ENCODE data around the gene HDAC4. TPM values are rescaled to one million over a fixed set of nuclear protein-coding genes. Genes with fewer than 3 reads are reported as not detected.

The HDAC4 gene
- total and polyA plus RNA-seq, 2 donors from 2014 or later, result 2.2 to 56.8 TPM

DNA sequence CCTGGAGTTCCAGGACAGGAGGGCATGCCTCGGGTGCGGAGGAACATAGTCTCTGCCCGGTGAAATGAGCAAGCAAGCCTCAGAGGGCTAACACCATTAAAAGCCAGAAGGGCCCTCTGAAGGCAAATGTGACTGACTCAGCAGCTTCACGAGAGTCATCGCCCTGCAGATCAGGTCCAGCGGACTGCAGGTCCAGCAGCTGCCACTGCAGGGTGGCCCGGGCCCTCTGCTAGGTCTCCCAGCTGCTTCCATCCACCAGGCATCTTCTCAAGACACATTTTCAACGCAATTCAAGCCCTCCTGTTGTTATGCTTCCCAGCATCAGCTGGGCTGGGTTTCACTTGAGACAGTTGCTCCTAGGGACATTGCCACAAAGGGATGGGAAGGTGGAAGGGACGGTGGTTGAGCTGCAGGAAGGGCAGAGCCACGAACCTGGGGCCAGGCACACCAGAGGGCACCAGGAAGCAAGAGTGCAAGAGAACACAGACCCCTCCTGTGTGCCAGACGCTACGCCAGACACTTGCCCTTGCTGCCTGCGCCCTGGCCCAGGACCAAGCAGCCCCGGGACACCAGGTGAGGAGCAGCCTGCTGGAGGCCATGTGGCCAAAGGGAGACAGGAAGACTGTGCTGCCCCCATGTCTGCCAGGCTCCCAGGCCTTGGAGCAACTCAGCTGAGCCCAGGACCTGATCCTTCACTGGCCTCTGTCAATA, 173.0 kb downstream of the HDAC4 start:
- DNase-seq (no peak), FAIRE-seq (no peak)
- H3K36me3 ChIP-seq (ENCODE audit: control insufficient read depth in 2 of 3, insufficient read depth in 3 of 3, low read length in 3 of 3), result no peaks in the 10 kb centered on the region
- intact Hi-C loops (cut with DNase I), result no loop called here
- peaks cover 0 to 26% (median 13%) of the 10 kb centered on the region in 3 donors for H3K4me1 ChIP-seq (ENCODE audit: control insufficient read depth in 2 of 3, insufficient read depth in 2 of 3, low read depth in 1 of 3, low read length in 3 of 3)
- TF ChIP-seq, protein P1, sequence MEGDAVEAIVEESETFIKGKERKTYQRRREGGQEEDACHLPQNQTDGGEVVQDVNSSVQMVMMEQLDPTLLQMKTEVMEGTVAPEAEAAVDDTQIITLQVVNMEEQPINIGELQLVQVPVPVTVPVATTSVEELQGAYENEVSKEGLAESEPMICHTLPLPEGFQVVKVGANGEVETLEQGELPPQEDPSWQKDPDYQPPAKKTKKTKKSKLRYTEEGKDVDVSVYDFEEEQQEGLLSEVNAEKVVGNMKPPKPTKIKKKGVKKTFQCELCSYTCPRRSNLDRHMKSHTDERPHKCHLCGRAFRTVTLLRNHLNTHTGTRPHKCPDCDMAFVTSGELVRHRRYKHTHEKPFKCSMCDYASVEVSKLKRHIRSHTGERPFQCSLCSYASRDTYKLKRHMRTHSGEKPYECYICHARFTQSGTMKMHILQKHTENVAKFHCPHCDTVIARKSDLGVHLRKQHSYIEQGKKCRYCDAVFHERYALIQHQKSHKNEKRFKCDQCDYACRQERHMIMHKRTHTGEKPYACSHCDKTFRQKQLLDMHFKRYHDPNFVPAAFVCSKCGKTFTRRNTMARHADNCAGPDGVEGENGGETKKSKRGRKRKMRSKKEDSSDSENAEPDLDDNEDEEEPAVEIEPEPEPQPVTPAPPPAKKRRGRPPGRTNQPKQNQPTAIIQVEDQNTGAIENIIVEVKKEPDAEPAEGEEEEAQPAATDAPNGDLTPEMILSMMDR (IDR thresholded peaks at IDR 0.05; ENCODE audit: borderline replicate concordance, extremely low read depth, insufficient read depth), result no peak
- H3K9me3 ChIP-seq (ENCODE audit: control insufficient read depth in 2 of 3, insufficient read depth in 1 of 3, low read length in 3 of 3), result no peaks in the 10 kb centered on the region
- H3K4me3 ChIP-seq (ENCODE audit: low read length in 3 of 3), result no peak overlapping the region
- H3K9ac ChIP-seq (ENCODE audit: low read length in 3 of 3), result no peak overlapping the region
- no peaks in the 10 kb centered on the region for H3K27me3 ChIP-seq (ENCODE audit: control insufficient read depth, insufficient read depth, low read length)
- no peak overlapping the region for H3K27ac ChIP-seq (ENCODE audit: low read depth in 2 of 2, low read length in 2 of 2)

DNA sequence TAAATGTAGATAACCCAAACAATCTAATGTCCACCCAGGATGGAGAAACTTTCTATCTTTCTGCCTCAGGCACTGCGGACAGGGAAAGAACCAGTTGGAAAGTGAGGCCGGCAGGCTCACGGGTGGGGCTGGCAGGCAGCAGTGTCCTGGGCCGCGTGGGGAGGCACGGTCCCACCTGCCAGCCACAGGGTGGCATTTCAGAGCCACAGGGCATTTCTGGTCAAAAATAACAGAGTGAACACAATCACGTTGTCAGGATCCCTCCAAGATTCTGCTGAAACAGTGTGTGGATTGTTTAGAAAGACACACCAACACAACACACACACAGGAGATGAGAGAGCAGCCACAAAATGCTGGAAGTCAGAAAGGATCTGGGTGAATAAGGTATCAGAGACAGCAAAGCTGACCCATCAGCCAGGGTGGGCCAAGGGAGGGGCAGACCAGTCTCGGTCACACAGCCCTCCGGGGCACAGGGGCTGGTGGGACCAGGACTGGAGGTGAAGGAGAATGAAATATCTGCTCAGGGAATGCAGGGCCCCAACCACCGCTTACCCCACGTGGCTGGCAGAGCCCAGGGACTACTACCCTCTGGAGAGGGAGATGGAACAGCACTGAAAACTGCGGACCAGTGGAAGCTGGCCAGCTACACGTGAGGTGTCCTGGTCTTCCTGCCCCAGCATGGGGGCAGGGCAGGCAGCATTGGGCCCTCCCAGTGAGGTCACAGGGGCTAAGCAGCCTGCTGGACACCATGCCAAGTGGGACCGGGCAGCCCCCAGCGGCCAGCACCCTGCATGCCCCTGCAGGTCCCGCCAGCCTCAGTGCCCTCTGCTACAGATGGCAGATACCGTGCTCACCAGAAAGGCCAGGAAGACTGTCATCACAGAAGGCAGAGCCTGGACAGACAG, 173.9 kb downstream of the HDAC4 start:
- DNase-seq (no peak), FAIRE-seq (no peak)
- Histone ChIP-seq H3K9me3 (ENCODE audit: control insufficient read depth in 2 of 3, insufficient read depth in 1 of 3, low read length in 3 of 3) (no peaks in the 10 kb centered on the region), H3K36me3 (ENCODE audit: control insufficient read depth in 2 of 3, insufficient read depth in 3 of 3, low read length in 3 of 3) (no peaks in the 10 kb centered on the region), H3K4me3 (ENCODE audit: low read length in 3 of 3) (no peak overlapping the region), H3K27ac (ENCODE audit: low read depth in 2 of 2, low read length in 2 of 2) (no peak overlapping the region), H3K27me3 (ENCODE audit: control insufficient read depth, insufficient read depth, low read length) (no peaks in the 10 kb centered on the region), H3K9ac (ENCODE audit: low read length in 3 of 3) (no peak overlapping the region), H3K4me1 (ENCODE audit: control insufficient read depth in 2 of 3, insufficient read depth in 2 of 3, low read depth in 1 of 3, low read length in 3 of 3) (peaks cover 0 to 31% (median 20%) of the 10 kb centered on the region in 3 donors)
- TF ChIP-seq, protein P1 (IDR thresholded peaks at IDR 0.05; ENCODE audit: borderline replicate concordance, extremely low read depth, insufficient read depth), result no peak
- intact Hi-C loops (cut with DNase I), result no loop called here

DNA sequence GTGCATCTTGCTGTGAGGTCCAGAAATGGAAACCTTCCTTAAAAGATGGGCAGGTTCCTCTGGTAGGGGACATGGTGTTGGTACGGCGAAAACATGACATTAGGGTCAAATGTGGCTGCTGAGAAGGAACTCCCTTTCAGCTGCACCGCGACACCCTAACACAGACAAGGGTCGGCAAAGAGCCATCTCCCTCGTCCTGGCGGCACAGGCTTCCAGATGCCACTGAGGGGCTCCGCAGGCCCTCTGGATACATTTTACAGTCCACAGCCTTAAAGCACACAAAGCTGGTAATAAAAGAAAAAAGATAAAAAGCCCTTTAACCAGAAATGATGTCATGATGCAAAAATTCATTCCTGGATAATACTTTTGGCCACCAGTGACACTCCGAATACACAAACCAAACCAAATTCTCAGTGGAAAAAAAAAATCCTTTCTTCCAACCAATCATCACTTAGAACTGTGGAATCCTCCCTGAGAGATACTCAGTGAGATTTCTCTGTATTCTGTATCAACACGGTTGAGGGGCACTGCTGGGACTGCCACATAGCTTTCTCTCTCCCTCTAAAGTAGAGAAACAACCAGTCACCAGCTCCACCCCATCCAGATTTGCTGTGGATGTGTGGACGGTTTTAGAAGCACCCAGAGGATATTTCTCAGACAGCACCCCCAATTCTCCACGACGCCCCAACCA, 174.8 kb downstream of the HDAC4 start:
- H3K36me3 ChIP-seq (ENCODE audit: control insufficient read depth in 2 of 3, insufficient read depth in 3 of 3, low read length in 3 of 3), result no peaks in the 10 kb centered on the region
- intact Hi-C loops (cut with DNase I), result no loop called here
- TF ChIP-seq, protein P1 (IDR thresholded peaks at IDR 0.05; ENCODE audit: borderline replicate concordance, extremely low read depth, insufficient read depth), result no peak
- H3K4me3 ChIP-seq (ENCODE audit: low read length in 3 of 3), result no peak overlapping the region
- no peak for DNase-seq
- H3K27ac ChIP-seq (ENCODE audit: low read depth in 2 of 2, low read length in 2 of 2), result no peak overlapping the region
- no peak for FAIRE-seq
- H3K9me3 ChIP-seq (ENCODE audit: control insufficient read depth in 2 of 3, insufficient read depth in 1 of 3, low read length in 3 of 3), result no peaks in the 10 kb centered on the region
- no peaks in the 10 kb centered on the region for H3K27me3 ChIP-seq (ENCODE audit: control insufficient read depth, insufficient read depth, low read length)
- peaks cover 0 to 37% (median 28%) of the 10 kb centered on the region in 3 donors for H3K4me1 ChIP-seq (ENCODE audit: control insufficient read depth in 2 of 3, insufficient read depth in 2 of 3, low read depth in 1 of 3, low read length in 3 of 3)
- no peak overlapping the region for H3K9ac ChIP-seq (ENCODE audit: low read length in 3 of 3)
